ENCODE measurements around the gene IST1.

Gene IST1

DNA sequence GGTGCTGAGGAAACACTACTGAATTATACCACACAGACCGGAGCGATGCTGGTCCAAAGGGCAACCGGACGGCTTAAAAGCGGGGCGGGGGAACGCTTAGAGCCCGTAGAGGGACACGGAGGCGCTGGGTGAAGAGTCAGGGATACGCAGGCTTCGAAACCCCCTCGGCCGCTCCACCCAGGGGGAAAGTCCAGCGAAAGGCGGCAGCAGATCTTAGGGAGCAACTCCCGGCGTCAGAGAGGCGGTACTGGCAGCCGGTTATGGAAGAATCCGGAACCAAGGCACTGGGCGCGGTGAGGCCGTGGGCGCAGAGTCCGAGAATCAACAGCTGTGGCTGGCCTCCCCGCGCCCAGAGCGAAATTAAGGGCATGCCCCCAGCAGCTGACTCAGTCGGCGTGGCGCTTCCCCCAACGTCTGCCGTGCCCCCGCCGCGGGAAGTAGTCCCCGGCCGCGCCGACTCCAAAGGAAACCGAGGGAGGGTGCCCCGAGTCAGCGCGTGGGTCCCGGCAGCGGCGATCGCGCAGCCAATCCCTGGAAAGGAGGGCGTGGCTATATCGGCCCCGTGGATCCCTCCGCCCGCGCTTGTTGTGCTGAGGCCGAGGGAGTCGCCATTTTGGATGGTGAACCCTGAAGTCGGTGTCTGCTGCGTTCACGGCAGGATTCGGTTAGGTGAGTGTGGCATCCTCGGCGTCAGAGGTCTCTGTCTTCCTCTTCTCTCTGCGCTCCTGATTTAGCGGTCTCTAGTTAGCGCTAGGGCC is at the start of gene IST1:
TSS of gene IST1 (plus strand) at position 611 of the 758 bp plus-strand sequence. CDS start 20,110 bp downstream, outside the sequence.
- peak; percentile 100 for DNase-seq (ENCODE audit: low read depth)
- TF ChIP-seq, protein P1, sequence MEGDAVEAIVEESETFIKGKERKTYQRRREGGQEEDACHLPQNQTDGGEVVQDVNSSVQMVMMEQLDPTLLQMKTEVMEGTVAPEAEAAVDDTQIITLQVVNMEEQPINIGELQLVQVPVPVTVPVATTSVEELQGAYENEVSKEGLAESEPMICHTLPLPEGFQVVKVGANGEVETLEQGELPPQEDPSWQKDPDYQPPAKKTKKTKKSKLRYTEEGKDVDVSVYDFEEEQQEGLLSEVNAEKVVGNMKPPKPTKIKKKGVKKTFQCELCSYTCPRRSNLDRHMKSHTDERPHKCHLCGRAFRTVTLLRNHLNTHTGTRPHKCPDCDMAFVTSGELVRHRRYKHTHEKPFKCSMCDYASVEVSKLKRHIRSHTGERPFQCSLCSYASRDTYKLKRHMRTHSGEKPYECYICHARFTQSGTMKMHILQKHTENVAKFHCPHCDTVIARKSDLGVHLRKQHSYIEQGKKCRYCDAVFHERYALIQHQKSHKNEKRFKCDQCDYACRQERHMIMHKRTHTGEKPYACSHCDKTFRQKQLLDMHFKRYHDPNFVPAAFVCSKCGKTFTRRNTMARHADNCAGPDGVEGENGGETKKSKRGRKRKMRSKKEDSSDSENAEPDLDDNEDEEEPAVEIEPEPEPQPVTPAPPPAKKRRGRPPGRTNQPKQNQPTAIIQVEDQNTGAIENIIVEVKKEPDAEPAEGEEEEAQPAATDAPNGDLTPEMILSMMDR (IDR thresholded peaks at IDR 0.05; ENCODE audit: low read depth, low read length): no peak
- no peak; the same call in 1 of the 2 replicates for TF ChIP-seq MYC (IDR thresholded peaks at IDR 0.05; ENCODE audit: low read depth, low read length)
- TF ChIP-seq, protein P2, sequence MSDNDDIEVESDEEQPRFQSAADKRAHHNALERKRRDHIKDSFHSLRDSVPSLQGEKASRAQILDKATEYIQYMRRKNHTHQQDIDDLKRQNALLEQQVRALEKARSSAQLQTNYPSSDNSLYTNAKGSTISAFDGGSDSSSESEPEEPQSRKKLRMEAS (IDR thresholded peaks at IDR 0.05; ENCODE audit: low read depth, low read length): peak; percentile 65
- TF ChIP-seq POLR2A (IDR thresholded peaks at IDR 0.05; ENCODE audit: extremely low read depth, insufficient read length): peak; percentile 65
- H3K4me3 ChIP-seq (ENCODE audit: low read depth, low read length): peak within 1 kb of the TSS; percentile 96

DNA sequence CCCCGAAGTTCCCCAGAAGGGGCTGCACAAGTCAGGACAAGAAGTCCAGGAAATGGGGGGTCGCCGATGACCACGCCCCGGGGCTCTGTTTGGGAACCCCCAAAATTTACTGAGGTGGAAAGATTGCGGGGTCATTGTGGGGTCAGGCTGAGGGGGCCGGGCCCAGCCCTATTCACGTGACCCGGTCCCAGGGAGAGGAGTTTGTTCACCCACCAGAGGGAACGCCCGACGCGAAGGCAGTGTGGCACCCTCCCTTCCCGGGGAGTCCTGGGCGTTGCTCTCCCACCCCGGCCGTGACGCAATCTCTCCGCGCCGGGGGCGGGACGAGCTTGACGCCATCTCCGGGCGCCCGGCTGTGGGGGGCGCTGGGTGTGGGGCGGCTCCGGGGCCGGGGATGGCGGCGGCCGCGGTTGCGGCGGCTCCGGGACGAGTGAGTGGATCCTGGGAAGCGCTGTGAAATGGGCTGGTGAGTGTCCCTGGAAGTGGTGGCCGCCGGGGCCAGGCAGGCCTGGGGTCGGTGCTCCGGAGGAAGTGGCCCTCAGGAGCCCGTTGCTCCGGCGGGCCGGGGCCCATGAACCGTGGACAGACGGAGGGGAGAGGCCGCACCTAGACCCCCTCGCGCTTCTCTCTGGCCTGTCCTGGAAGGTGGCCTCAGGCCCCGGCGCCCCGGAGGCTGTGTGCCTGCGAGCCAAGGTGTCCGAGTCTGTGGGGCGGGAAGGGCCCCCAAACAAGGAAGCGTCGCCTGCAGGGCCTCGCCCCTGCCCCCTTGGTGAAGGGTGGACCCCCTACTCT is 49.5 kb upstream of the IST1 start, which contains the start of gene ATXN1L:
TSS of gene ATXN1L (plus strand) at position 338 of the 792 bp plus-strand sequence. CDS start 3,765 bp downstream, outside the sequence.
- peak within 1 kb of the TSS; percentile 96 for H3K4me3 ChIP-seq (ENCODE audit: low read depth, low read length)
- peak; percentile 95 for DNase-seq (ENCODE audit: low read depth)
- peak; percentile 50; the same call in 1 of the 2 replicates for TF ChIP-seq MYC (IDR thresholded peaks at IDR 0.05; ENCODE audit: low read depth, low read length)
- TF ChIP-seq, protein P1 (IDR thresholded peaks at IDR 0.05; ENCODE audit: low read depth, low read length): no peak
- TF ChIP-seq, protein P2 (IDR thresholded peaks at IDR 0.05; ENCODE audit: low read depth, low read length): peak; percentile 49; the same call in 1 of the 2 replicates
- peak; percentile 89 for TF ChIP-seq POLR2A (IDR thresholded peaks at IDR 0.05; ENCODE audit: extremely low read depth, insufficient read length)

DNA sequence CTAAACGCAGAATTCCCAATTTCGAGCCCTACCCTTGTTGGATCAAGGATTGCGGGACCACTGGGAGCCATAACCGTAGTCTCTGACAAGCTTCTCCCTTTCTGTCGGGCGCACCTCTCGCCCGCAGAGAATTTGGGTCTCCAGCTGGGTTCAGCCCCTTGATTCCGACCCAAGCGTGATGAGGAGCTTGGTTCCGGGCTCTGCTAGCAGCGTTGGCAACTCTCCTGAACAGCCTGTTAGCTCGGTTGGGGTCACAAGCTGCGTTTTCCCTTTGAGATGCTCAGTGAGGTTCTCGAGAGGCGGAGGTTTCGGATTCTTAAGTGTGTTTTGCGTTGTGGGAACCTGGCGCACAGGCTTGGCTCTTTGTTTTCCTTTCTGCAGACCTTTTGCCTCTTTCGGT is 48.9 kb upstream of the IST1 start:
- no peak for TF ChIP-seq MYC (IDR thresholded peaks at IDR 0.05; ENCODE audit: low read depth, low read length)
- peak; percentile 32 for DNase-seq (ENCODE audit: low read depth)
- H3K4me3 ChIP-seq (ENCODE audit: low read depth, low read length): peak overlapping the region; percentile 96

DNA sequence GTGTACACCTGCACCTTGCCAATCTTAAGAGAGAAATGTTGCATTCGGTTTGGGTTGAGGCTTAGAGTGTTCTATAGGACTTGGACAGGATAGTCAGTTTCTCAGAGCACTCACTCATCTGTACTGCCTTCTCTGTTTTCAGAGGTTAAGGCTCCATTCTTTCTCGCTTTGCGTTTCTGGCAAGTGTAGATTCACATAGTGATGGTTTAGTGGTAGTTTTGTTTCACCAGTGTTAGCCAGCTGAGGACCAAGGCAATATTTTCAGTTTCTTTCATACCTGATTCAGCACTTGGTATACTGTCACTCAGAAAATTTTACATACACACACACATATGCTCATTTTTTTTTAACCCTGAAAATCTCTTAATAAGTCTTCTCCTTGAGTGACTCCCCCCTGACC is 48.2 kb upstream of the IST1 start:
- DNase-seq (ENCODE audit: low read depth): no peak
- TF ChIP-seq MYC (IDR thresholded peaks at IDR 0.05; ENCODE audit: low read depth, low read length): no peak
- no peak for TF ChIP-seq POLR2A (IDR thresholded peaks at IDR 0.05; ENCODE audit: extremely low read depth, insufficient read length)
- TF ChIP-seq, protein P2 (IDR thresholded peaks at IDR 0.05; ENCODE audit: low read depth, low read length): no peak
- TF ChIP-seq, protein P1 (IDR thresholded peaks at IDR 0.05; ENCODE audit: low read depth, low read length): no peak
- peak overlapping the region; percentile 96 for H3K4me3 ChIP-seq (ENCODE audit: low read depth, low read length)

DNA sequence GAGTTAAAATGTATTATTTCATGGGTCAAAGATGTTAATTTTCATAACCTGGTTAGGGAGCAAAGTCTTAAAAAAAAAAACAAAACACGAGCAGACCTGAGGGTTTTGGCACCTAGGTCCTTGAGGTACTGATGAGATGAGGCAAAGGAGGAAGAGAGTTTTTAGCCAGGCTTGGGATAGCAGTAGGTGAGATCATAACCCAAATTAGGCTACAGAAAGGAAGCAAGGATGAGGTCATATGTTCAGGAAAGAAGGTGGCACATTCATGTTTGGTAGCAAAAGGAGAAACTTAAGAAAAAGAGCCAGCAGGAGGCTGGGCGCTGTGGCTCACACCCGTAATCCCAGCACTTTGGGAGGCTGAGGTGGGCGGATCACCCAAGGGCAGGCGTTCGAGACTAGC is 46.7 kb upstream of the IST1 start:
- DNase-seq (ENCODE audit: low read depth): no peak
- no peak overlapping the region for H3K4me3 ChIP-seq (ENCODE audit: low read depth, low read length)
- TF ChIP-seq, protein P2 (IDR thresholded peaks at IDR 0.05; ENCODE audit: low read depth, low read length): no peak
- TF ChIP-seq POLR2A (IDR thresholded peaks at IDR 0.05; ENCODE audit: extremely low read depth, insufficient read length): no peak
- TF ChIP-seq, protein P1 (IDR thresholded peaks at IDR 0.05; ENCODE audit: low read depth, low read length): no peak
- TF ChIP-seq MYC (IDR thresholded peaks at IDR 0.05; ENCODE audit: low read depth, low read length): no peak

DNA sequence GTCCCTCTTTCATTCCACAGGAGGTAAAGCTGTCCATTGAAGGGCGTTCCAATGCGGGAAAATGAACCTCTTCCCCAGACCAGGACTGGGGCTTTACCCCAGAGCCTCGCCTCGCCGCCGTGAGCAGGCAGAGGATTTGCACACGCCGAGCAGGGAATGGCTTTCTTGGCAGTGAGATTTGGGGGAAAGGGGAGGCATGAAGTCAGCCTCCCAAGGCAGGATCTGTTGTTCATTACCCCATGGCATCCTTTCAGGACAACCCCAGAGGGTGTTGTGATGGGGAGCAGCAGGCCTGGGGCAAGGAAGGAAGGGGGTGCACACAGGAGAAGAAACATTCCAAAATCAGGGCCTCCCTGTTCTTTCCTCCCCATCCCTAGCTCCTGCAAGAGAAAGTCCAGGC is 43.6 kb upstream of the IST1 start:
- TF ChIP-seq MYC (IDR thresholded peaks at IDR 0.05; ENCODE audit: low read depth, low read length) (no peak), POLR2A (IDR thresholded peaks at IDR 0.05; ENCODE audit: extremely low read depth, insufficient read length) (no peak)
- TF ChIP-seq, protein P1 (IDR thresholded peaks at IDR 0.05; ENCODE audit: low read depth, low read length): no peak
- TF ChIP-seq, protein P2 (IDR thresholded peaks at IDR 0.05; ENCODE audit: low read depth, low read length): no peak
- no peak for DNase-seq (ENCODE audit: low read depth)
- H3K4me3 ChIP-seq (ENCODE audit: low read depth, low read length): no peak overlapping the region
